ENCODE results near the gene EIF2S1.

The EIF2S1 gene

GRCh38 chr14:67417633-67418032 lies 57.5 kb downstream of the EIF2S1 start:
- no peak for TF ChIP-seq CTCF (IDR thresholded peaks at IDR 0.05; ENCODE audit: low read depth, low read length, missing control alignments)
- H3K4me3 ChIP-seq (replicated peaks; ENCODE audit: low read depth, low read length), result no peak overlapping the region
- DNase-seq (ENCODE audit: extremely low read depth, low read depth), result no peak

- no peak overlapping the region for H3K4me3 ChIP-seq (replicated peaks; ENCODE audit: low read depth, low read length)
- TF ChIP-seq CTCF (IDR thresholded peaks at IDR 0.05; ENCODE audit: low read depth, low read length, missing control alignments), result no peak
- no peak for DNase-seq (ENCODE audit: extremely low read depth, low read depth)
Measured at GRCh38 chr14:67418401-67419191, 58.5 kb downstream of the EIF2S1 start.

GRCh38 chr14:67420102-67420739 lies 60.1 kb downstream of the EIF2S1 start:
- no peak overlapping the region for H3K4me3 ChIP-seq (replicated peaks; ENCODE audit: low read depth, low read length)
- TF ChIP-seq CTCF (IDR thresholded peaks at IDR 0.05; ENCODE audit: low read depth, low read length, missing control alignments), result peak; percentile 53
- no peak for DNase-seq (ENCODE audit: extremely low read depth, low read depth)

- H3K4me3 ChIP-seq (replicated peaks; ENCODE audit: low read depth, low read length), result no peak overlapping the region
- no peak for DNase-seq (ENCODE audit: extremely low read depth, low read depth)
Measured at GRCh38 chr14:67421356-67422224, 61.5 kb downstream of the EIF2S1 start.

GRCh38 chr14:67423424-67423823 lies 63.3 kb downstream of the EIF2S1 start:
- no peak for TF ChIP-seq CTCF (IDR thresholded peaks at IDR 0.05; ENCODE audit: low read depth, low read length, missing control alignments)
- DNase-seq (ENCODE audit: extremely low read depth, low read depth), result no peak
- no peak overlapping the region for H3K4me3 ChIP-seq (replicated peaks; ENCODE audit: low read depth, low read length)

More at GRCh38 chr14:67421356-67422224, 61.5 kb downstream of the EIF2S1 start:
- no peak for TF ChIP-seq CTCF (IDR thresholded peaks at IDR 0.05; ENCODE audit: low read depth, low read length, missing control alignments)

- TF ChIP-seq CTCF (IDR thresholded peaks at IDR 0.05; ENCODE audit: low read depth, low read length, missing control alignments), result no peak
- H3K4me3 ChIP-seq (replicated peaks; ENCODE audit: low read depth, low read length), result no peak overlapping the region
- no peak for DNase-seq (ENCODE audit: extremely low read depth, low read depth)
Measured at GRCh38 chr14:67424539-67424938, 64.4 kb downstream of the EIF2S1 start.

Measured in HFF-Myc (cell line).